SK-N-SH (cell line): ENCODE data around the gene KIAA0232. TPM values are rescaled to one million over a fixed set of nuclear protein-coding genes. Genes with fewer than 3 reads are reported as not detected.

ENCODE experiments used
- CTCF ChIA-PET: fragments of 300-600, 350-600 bp; formaldehyde crosslinking; extraction: SDS; loops from one replicate; lab custom pipeline; 2021; lab: Yijun Ruan, JAX
- POLR2A ChIA-PET: fragments of 350-600 bp; sonication (Branson Sonifier 250); formaldehyde crosslinking; extraction: SDS; loops from one replicate; lab custom pipeline; 2020; ENCODE audit warnings: antibody characterized with exemption, inconsistent platforms; lab: Yijun Ruan, JAX
- DNase-seq: peaks from one replicate; pipeline ENCODE4 v3.0.0; 2012
- H2AFZ ChIP-seq: fragments of 200-600 bp; sonication (generic); 2 replicates; pipeline ENCODE4 v1.8.1; 2016; ENCODE audit warnings: antibody characterized with exemption, mild to moderate bottlenecking, low read depth
- H3F3A ChIP-seq: fragments of 200-600 bp; sonication (generic); replicated peaks from 2 replicates; pipeline ENCODE3; 2016; ENCODE audit warnings: antibody characterized with exemption, mild to moderate bottlenecking; ENCODE audit not compliant: insufficient read depth
- H3K27ac ChIP-seq, 2 experiments: fragments of 200-500 bp in 1 of 2; fragments of 200-600 bp in 1 of 2; sonication (Bioruptor generic) in 1 of 2; sonication (generic), shearing (Covaris generic) in 1 of 2; 2 replicates each; pipeline versions ENCODE4 v1.5.1 to v1.6.1; 2014 to 2016; ENCODE audit warnings: low read depth in 2 of 2, inconsistent platforms in 1 of 2, low read length in 1 of 2, mild to moderate bottlenecking in 1 of 2, mixed read lengths in 1 of 2
- H3K27me3 ChIP-seq: fragments of 200-600 bp; sonication (generic), shearing (Covaris generic); 2 replicates; pipeline ENCODE4 v1.6.1; 2016; ENCODE audit warnings: mixed run types; ENCODE audit not compliant: insufficient read depth
- H3K36me3 ChIP-seq, 2 experiments: fragments of 200-500 bp in 1 of 2; fragments of 200-600 bp in 1 of 2; sonication (Bioruptor generic) in 1 of 2; sonication (generic) in 1 of 2; replicated peaks in 1 of 2; 2 replicates each; pipeline versions ENCODE3 to v1.5.1; 2014 to 2016; ENCODE audit warnings: low read length in 1 of 2, mild to moderate bottlenecking in 1 of 2; ENCODE audit not compliant: insufficient read depth in 2 of 2, control insufficient read depth in 1 of 2
- H3K4me1 ChIP-seq, 2 experiments: fragments of 200-500 bp in 1 of 2; fragments of 200-600 bp in 1 of 2; sonication (Bioruptor generic) in 1 of 2; sonication (generic), shearing (Covaris generic) in 1 of 2; 2 replicates each; pipeline versions ENCODE4 v1.5.1 to v1.6.1; 2014 to 2016; ENCODE audit warnings: low read depth in 1 of 2, low read length in 1 of 2, mixed run types in 1 of 2; ENCODE audit not compliant: insufficient read depth in 2 of 2, control insufficient read depth in 1 of 2
- H3K4me2 ChIP-seq: fragments of 200-600 bp; sonication (generic), shearing (Covaris generic); 2 replicates; pipeline ENCODE4 v1.6.1; 2017; ENCODE audit warnings: mixed run types
- H3K4me3 ChIP-seq, 2 experiments: fragments of 200-500 bp in 1 of 2; fragments of 200-600 bp in 1 of 2; sonication (Bioruptor generic) in 1 of 2; sonication (generic), shearing (Covaris generic) in 1 of 2; 2 replicates each; pipeline versions ENCODE4 v1.5.1 to v1.8.1; 2014 to 2016; ENCODE audit warnings: low read depth in 2 of 2, inconsistent platforms in 1 of 2, low read length in 1 of 2, mild to moderate bottlenecking in 1 of 2, mixed read lengths in 1 of 2, moderate library complexity in 1 of 2
- H3K79me2 ChIP-seq: fragments of 200-600 bp; sonication (generic); 2 replicates; pipeline ENCODE4 v1.8.1; 2017; ENCODE audit warnings: mild to moderate bottlenecking; ENCODE audit not compliant: insufficient read depth
- H3K9ac ChIP-seq: fragments of 200-600 bp; sonication (generic); 2 replicates; pipeline ENCODE4 v1.6.1; 2017; ENCODE audit warnings: mixed run types
- H3K9me2 ChIP-seq: fragments of 200-600 bp; sonication (generic); 2 replicates; pipeline ENCODE4 v1.6.1; 2017; ENCODE audit warnings: mixed run types
- H3K9me3 ChIP-seq: fragments of 200-600 bp; sonication (generic); 2 replicates; pipeline ENCODE4 v1.6.1; 2017; ENCODE audit warnings: mixed run types, mild to moderate bottlenecking, moderate library complexity
- H4K20me1 ChIP-seq: fragments of 200-600 bp; sonication (generic); 2 replicates; pipeline ENCODE4 v1.6.1; 2017; ENCODE audit warnings: mild to moderate bottlenecking, mixed run types; ENCODE audit not compliant: insufficient read depth
- CTCF ChIP-seq: fragments of 200-600 bp; sonication (generic); IDR thresholded peaks from 2 replicates; pipeline ENCODE4 v1.6.1; 2017; ENCODE audit warnings: antibody characterized with exemption, mild to moderate bottlenecking, moderate library complexity
- EP300 ChIP-seq, 2 experiments: IDR thresholded peaks; 2 replicates each; pipeline versions ENCODE4 v1.4.0 to v1.6.1; 2012; ENCODE audit warnings: borderline replicate concordance in 1 of 2, low read depth in 1 of 2, low read length in 1 of 2
- EZH2phosphoT487 ChIP-seq: fragments of 200-600 bp; sonication (generic); IDR thresholded peaks from 2 replicates; pipeline ENCODE4 v1.6.1; 2017; ENCODE audit warnings: low read depth, mixed run types, mild to moderate bottlenecking, antibody characterized with exemption, moderate library complexity, borderline replicate concordance
- FOXM1 ChIP-seq: IDR thresholded peaks from 2 replicates; pipeline ENCODE4 v1.4.0; 2012; ENCODE audit warnings: low read depth, mild to moderate bottlenecking
- IRF3 ChIP-seq: fragments of 150-350 bp; IDR thresholded peaks from 2 replicates; pipeline ENCODE4 v1.6.1; 2016; ENCODE audit warnings: mild to moderate bottlenecking, low read depth, low read length
- POLR2AphosphoS5 ChIP-seq: IDR thresholded peaks from 2 replicates; pipeline ENCODE4 v1.6.1; 2012; ENCODE audit warnings: low read depth, low read length
- RXRA ChIP-seq: IDR thresholded peaks from 2 replicates; pipeline ENCODE4 v1.4.0; 2012; ENCODE audit warnings: low read depth, mild to moderate bottlenecking, borderline replicate concordance
- YY1 ChIP-seq: IDR thresholded peaks from 2 replicates; pipeline ENCODE4 v1.4.0; 2012; ENCODE audit warnings: low read depth, mild to moderate bottlenecking
- WGBS: methylation state at CpG from one replicate; pipeline ENCODE4 v1.1.6; 2017; ENCODE audit warnings: low lambda C conversion rate; 5-methylcytosine and 5-hydroxymethylcytosine counted together
- polyA plus RNA-seq, 3 experiments: library from polyadenylated mRNA; depleted of rRNA; stranded (reverse); fragments of >200 nt; gene quantifications; 2 replicates each; pipeline ENCODE4 v1.2.3, GENCODE V29; 2012
- TF ChIP-seq, protein P1 (sequence below): IDR thresholded peaks from 2 replicates; pipeline ENCODE4 v1.4.0; 2012; ENCODE audit warnings: low read depth
- TF ChIP-seq, protein P2 (sequence below): fragments of 150-350 bp; IDR thresholded peaks from 2 replicates; pipeline ENCODE4 v1.6.1; 2017; ENCODE audit warnings: antibody characterized with exemption, low read length, low read depth, borderline replicate concordance

KIAA0232 gene
- polyA plus RNA-seq, 1 of the 3 experiments (the other 2 are of a cell fraction): 5.7 TPM

DNA sequence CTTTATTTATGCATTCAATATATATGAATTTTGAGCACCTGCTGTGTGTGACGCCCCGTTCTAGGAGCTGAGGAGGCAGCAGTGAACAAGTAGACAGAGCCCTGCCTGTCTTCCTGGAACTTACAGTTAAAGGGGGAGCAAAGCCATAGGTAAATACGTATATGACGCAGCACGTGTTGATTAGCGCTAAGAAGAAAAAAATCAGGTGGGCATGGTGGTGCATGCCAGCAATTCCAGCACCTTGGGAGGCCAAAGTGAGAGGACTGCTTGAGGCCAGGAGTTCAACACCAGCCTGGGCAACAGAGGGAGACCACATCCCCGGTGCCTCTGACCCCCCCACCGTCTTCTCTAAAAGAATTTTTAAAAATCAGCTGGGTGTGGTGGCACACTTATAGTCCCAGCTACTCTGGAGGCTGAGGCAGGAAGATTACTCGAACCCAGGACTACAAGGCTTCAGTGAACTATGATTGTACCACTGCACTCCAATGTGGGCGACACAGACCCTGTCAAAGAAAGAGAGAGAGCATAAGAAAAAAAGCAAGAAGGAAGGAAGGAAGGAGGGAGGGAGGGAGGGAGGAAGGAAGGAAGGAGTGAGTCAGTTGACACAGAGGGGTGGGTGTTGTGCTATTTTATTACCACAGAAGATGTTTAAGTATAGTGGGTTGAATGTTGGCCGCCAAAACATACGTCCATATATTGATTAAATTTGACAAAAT, 5.4 kb upstream of the KIAA0232 start:
- 76% methylated on average over 12 of the region's 12 CpGs for WGBS
- peaks cover 0 to 9% of the 10 kb centered on the region in 2 experiments; a peak in 2 of 4 replicates for H3K4me1 ChIP-seq
- no peak overlapping the region for H3K27ac ChIP-seq
- no peak overlapping the region for H2AFZ ChIP-seq
- CTCF ChIA-PET: interaction anchor here (1.3 to 3.2 kb wide), 4 partner anchors 14 to 97 kb away, joined by 4 to 9 read pairs (median 6); no protein-coding TSS in a partner anchor
- peaks cover 4% of the 10 kb centered on the region for H3F3A ChIP-seq
- no peak for DNase-seq
- TF ChIP-seq FOXM1: no peak
- TF ChIP-seq RXRA: no peak
- TF ChIP-seq POLR2AphosphoS5: no peak
- TF ChIP-seq, protein P1, sequence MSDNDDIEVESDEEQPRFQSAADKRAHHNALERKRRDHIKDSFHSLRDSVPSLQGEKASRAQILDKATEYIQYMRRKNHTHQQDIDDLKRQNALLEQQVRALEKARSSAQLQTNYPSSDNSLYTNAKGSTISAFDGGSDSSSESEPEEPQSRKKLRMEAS: no peak
- no peak for TF ChIP-seq CTCF
- TF ChIP-seq EZH2phosphoT487: no peak
- TF ChIP-seq, protein P2, sequence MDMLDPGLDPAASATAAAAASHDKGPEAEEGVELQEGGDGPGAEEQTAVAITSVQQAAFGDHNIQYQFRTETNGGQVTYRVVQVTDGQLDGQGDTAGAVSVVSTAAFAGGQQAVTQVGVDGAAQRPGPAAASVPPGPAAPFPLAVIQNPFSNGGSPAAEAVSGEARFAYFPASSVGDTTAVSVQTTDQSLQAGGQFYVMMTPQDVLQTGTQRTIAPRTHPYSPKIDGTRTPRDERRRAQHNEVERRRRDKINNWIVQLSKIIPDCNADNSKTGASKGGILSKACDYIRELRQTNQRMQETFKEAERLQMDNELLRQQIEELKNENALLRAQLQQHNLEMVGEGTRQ: no peak
- TF ChIP-seq EP300 (IDR thresholded peaks at IDR 0.05; ENCODE audit: borderline replicate concordance in 1 of 2, low read depth in 1 of 2, low read length in 1 of 2): no peak
- TF ChIP-seq IRF3: no peak
- TF ChIP-seq YY1: no peak
- no peak overlapping the region for H3K4me2 ChIP-seq
- POLR2A ChIA-PET: no interaction called here
- H3K9me2 ChIP-seq: no peaks in the 10 kb centered on the region
- H3K36me3 ChIP-seq: no peaks in the 10 kb centered on the region
- peaks cover 6% of the 10 kb centered on the region for H3K27me3 ChIP-seq
- H3K4me3 ChIP-seq: no peak overlapping the region
- no peak overlapping the region for H3K9ac ChIP-seq
- H3K79me2 ChIP-seq: no peaks in the 10 kb centered on the region
- no peaks in the 10 kb centered on the region for H3K9me3 ChIP-seq
- H4K20me1 ChIP-seq: no peaks in the 10 kb centered on the region
